NCI-H2196 treated with DMSO at 0.1 percent for 48 hours (cell line): ENCODE data around the gene SLC35B2.

Experiments
- DNase-seq: peaks from one replicate; lab custom pipeline; 2025; ENCODE audit not compliant: unreplicated experiment; lab: John Stamatoyannopoulos, UW

Gene SLC35B2

GRCh38 chr6:44286747-44287146, 29.4 kb upstream of the SLC35B2 start:
- no peak for DNase-seq

GRCh38 chr6:44286285-44286565, 28.9 kb upstream of the SLC35B2 start:
- DNase-seq: no peak

- DNase-seq: no peak
These were observed 28.4 kb upstream of the SLC35B2 start for GRCh38 chr6:44285552-44286284.

DNA sequence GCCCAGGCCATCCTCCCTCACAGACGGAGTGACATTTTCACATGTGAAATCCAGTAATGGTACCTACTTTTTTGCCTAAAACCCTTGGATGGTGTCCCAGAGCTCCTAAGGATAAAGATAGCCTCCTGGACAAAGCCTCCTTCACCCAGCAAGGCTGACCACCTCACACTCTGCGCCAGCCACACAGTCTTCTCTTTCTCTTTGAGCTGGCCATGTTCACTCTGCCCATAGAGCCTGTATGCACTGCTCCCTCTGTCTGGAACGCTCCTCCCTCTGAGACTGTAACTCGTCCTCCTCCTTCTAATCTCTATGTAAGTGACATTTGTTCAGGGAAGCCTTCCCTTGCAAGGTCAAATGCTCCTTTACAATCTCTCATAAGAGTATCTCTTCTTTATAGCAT, 27.5 kb upstream of the SLC35B2 start:
- no peak for DNase-seq

DNA sequence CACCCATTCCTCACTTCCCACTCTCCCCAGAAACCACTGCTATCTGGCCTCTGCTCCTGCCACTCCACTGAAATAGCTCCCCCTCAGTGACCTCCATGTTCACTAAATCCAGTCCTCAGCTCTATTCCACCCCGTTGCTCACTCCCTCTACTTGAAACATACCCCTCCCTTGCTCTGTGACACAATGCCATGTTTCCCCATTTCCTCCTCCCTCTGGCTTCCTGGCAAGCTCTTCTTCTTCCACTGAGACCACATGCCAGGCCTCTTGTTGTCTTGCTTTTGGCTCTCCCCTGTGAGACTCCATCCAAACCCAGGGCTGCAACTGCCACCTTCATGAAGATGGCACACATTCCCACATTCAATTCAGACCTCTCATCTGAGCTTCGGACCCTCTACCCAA, 26.8 kb upstream of the SLC35B2 start:
- no peak for DNase-seq

GRCh38 chr6:44278774-44279697, 21.7 kb upstream of the SLC35B2 start:
- no peak for DNase-seq

GRCh38 chr6:44278315-44278714, 21.0 kb upstream of the SLC35B2 start:
- DNase-seq: no peak

DNA sequence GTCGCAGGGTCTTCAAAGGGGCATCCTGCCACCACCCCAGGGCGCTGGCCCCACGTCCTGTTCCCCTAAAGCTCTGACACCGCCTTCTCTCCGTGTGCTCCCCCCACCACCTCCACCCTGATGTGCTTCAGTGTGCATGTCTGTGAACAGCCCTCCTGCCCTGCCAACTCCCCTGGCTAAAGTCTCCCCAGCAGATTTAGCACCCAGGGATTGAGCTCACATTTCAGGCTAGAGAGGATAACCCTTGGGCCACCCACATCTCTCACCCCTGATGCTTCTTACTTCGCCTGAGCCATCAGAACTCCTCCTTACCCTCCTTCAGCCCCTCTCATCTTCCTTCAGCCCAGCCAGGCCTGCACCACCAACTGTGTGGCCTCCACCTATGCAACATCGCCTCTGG, 20.4 kb upstream of the SLC35B2 start:
- no peak for DNase-seq

DNA sequence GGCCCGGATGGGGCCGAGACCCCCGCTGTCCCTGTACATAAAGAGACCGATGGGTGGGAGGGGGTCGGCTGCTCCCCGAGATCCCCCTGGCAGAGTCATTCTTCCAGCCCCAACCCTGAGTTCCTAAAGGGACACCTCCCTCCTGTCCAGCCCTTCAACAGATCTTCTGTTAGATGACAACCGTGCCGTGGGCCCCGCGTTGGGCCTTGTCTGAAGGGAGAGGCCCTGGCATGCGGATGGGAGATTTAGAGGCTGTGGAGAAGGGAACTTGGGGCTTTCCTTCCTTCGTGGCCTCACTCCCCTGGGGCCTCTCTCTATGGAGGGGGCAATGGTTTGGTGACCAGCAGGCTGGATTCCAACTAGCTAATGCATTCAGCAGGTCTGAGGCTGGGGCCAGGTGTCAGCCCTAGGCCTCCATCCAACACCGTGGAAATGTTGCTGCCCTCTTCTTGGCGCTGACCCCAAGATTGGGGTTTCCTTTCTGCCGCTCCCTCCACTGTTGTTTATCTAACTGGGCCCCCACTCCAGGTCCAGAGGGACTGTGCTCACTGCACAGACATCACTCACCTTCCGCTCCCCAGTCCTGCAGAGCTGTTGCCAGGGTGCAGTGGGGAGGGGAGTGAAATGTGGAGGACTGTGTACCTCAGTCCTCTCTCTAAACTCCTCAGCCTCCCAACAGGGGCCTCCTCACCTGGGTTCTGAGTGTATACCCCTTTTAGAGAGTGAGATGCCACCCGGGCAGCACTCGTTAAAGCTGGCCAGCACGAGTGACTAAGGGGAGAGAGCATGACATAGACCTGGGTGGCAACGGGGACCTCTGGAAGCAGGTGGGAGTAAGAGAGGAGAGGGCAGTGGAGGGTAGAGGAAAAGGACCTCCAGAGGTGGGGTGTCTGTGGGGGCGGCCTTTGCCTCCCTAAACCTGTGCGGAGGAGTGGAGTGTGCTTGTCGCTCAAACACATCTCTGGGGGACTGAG, 19.6 kb upstream of the SLC35B2 start:
- no peak for DNase-seq

- no peak for DNase-seq
These were observed 18.7 kb upstream of the SLC35B2 start for GRCh38 chr6:44275749-44276648.

DNA sequence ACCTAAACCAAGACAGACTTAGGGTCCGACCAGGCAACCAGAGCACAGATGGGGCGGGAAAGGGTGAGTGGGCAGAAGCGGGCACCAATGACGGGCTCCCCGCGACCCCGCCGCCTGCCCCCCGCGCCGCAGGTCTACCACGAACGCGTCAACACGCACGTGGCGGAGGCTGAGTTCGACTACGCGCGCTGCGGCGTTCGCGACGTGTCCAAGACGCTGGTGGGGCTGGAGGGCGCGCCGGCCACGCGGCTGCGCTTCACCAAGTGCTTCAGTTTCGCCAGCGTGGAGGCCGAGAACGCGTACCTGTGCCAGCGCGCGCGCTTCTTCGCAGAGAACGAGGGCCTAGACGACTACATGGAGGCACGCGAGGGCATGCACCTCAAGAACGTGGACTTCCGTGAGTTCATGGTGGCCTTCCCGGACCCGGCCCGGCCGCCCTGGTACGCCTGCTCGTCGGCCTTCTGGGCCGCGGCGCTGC, 18.0 kb upstream of the SLC35B2 start:
- DNase-seq: no peak

DNA sequence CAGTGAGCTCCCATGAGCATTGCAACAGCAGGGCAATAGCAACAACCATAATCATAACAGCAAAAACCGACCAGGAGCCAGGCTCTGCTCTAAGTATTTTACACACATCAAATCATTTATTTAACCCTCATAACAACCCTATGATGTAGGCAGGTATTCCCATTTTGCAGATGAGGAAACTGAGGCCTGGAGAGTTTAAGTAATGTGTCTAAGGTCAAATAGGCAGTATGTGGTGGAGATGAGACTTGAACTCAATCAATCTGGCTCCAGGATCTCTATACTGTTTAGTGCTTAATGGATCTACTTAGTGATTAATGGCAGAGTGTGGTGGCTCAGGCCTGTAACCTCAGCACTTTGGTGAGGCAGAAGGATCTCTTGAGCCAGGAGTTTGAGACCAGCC, 16.3 kb upstream of the SLC35B2 start:
- DNase-seq: no peak

DNA sequence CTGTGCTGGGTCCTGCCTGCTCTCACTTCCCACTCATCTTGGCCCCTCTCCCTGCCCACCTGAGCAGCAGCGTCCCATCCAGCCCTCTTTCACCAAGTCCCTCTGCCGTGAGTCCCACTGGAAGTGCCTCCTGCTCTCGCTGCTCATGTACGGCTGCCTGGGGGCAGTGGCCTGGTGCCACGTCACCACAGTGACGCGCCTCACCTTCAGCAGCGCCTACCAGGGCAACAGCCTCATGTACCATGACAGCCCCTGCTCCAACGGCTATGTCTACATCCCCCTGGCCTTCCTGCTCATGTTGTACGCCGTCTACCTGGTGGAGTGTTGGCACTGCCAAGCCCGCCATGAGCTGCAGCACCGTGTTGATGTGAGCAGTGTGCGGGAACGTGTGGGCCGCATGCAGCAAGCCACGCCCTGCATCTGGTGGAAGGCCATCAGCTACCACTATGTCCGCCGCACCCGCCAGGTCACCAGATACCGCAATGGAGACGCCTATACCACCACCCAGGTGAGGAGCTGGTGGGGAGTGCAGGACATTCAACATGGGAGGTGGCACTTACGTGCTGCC, 15.8 kb upstream of the SLC35B2 start:
- DNase-seq: no peak

DNA sequence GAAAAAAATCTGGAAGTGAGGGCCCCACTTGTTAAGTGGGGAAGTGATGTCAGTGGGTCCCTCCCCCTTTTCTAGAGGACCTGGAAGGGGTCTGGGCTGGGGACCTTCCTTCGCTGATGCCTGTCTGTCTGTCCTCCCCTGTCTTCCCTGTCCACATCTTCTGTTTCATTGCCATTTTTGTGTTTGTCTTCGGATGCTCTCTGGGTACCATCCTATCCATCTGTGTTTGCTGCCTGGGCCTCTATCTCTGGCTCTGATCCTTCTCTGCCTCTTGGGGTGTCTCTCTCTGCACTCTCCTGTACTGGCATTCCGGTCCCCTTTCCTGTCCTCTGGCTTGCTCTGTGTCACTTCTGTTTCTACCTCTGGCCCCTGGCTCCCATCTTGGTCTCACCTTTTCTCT, 15.2 kb upstream of the SLC35B2 start:
- no peak for DNase-seq

- DNase-seq: no peak
These were observed 14.6 kb upstream of the SLC35B2 start for GRCh38 chr6:44271914-44272313.

- no peak for DNase-seq
These were observed 14.0 kb upstream of the SLC35B2 start for GRCh38 chr6:44271406-44271723.

- DNase-seq: no peak
These were observed 13.4 kb upstream of the SLC35B2 start for GRCh38 chr6:44270526-44271405.

- no peak for DNase-seq
These were observed 12.7 kb upstream of the SLC35B2 start, which contains the start of gene TMEM151B for GRCh38 chr6:44269921-44270525. TSS of gene TMEM151B (plus strand) at chr6:44270450. CDS start at chr6:44270743, 293 bp downstream.
